ENCODE results near the gene IRX2. TPM values are rescaled to one million over a fixed set of nuclear protein-coding genes. Genes with fewer than 3 reads are reported as not detected.

Gene IRX2
- polyA plus RNA-seq, 1 donor from 2014 or later: 0.95 TPM

- no peak for TF ChIP-seq EP300 (conservative IDR thresholded peaks at IDR 0.05; ENCODE audit: poor library complexity, severe bottlenecking)
- TF ChIP-seq EZH2 (IDR thresholded peaks at IDR 0.05; ENCODE audit: borderline replicate concordance, insufficient read depth, low read length, poor library complexity, severe bottlenecking): no peak
- TF ChIP-seq POLR2AphosphoS5 (IDR thresholded peaks at IDR 0.05): no peak
- TF ChIP-seq CTCF (IDR thresholded peaks at IDR 0.05; ENCODE audit: poor library complexity, severe bottlenecking): no peak
- no peak for TF ChIP-seq SMC3 (conservative IDR thresholded peaks at IDR 0.05; ENCODE audit: poor library complexity)
- no peak for TF ChIP-seq RAD21 (conservative IDR thresholded peaks at IDR 0.05)
- H3K9me3 ChIP-seq (ENCODE audit: low read length): no peaks in the 10 kb centered on the region
- no peak overlapping the region for H3K27ac ChIP-seq (ENCODE audit: low read length)
- H2AFZ ChIP-seq (ENCODE audit: low read depth, low read length): no peak overlapping the region
- no peaks in the 10 kb centered on the region for H3F3A ChIP-seq (ENCODE audit: insufficient read depth, low read length, poor library complexity, severe bottlenecking)
- no peak overlapping the region for H3K9ac ChIP-seq (ENCODE audit: low read length)
- no peak overlapping the region for H3K4me2 ChIP-seq (ENCODE audit: low read length)
- H4K20me1 ChIP-seq (ENCODE audit: insufficient read depth): no peaks in the 10 kb centered on the region
- peaks cover 45% of the 10 kb centered on the region for H3K27me3 ChIP-seq (ENCODE audit: insufficient read depth, low read depth, low read length)
- no peaks in the 10 kb centered on the region for H3K36me3 ChIP-seq (ENCODE audit: insufficient read depth, low read length)
- H3K79me2 ChIP-seq (replicated peaks; ENCODE audit: insufficient read depth, low read length): no peaks in the 10 kb centered on the region
- H3K4me3 ChIP-seq (ENCODE audit: low read length): no peak overlapping the region
- H3K9me2 ChIP-seq (ENCODE audit: insufficient read depth, low read length): no peaks in the 10 kb centered on the region
These were observed 8.4 kb upstream of the IRX2 start for GRCh38 chr5:2759696-2760461.

GRCh38 chr5:2759091-2759490, 7.6 kb upstream of the IRX2 start:
- peaks cover 53% of the 10 kb centered on the region for H3K27me3 ChIP-seq (ENCODE audit: insufficient read depth, low read depth, low read length)
- H3K4me2 ChIP-seq (ENCODE audit: low read length): no peak overlapping the region

More at GRCh38 chr5:2759091-2759490, 7.6 kb upstream of the IRX2 start:
- Histone ChIP-seq H3K9ac (ENCODE audit: low read length) (no peak overlapping the region), H2AFZ (ENCODE audit: low read depth, low read length) (no peak overlapping the region), H3K36me3 (ENCODE audit: insufficient read depth, low read length) (no peaks in the 10 kb centered on the region), H3K9me3 (ENCODE audit: low read length) (no peaks in the 10 kb centered on the region), H3F3A (ENCODE audit: insufficient read depth, low read length, poor library complexity, severe bottlenecking) (no peaks in the 10 kb centered on the region), H3K79me2 (replicated peaks; ENCODE audit: insufficient read depth, low read length) (no peaks in the 10 kb centered on the region), H3K9me2 (ENCODE audit: insufficient read depth, low read length) (no peaks in the 10 kb centered on the region), H3K27ac (ENCODE audit: low read length) (no peak overlapping the region), H3K4me3 (ENCODE audit: low read length) (no peak overlapping the region), H4K20me1 (ENCODE audit: insufficient read depth) (no peaks in the 10 kb centered on the region)
- no peak for TF ChIP-seq EP300 (conservative IDR thresholded peaks at IDR 0.05; ENCODE audit: poor library complexity, severe bottlenecking)
- no peak for TF ChIP-seq SMC3 (conservative IDR thresholded peaks at IDR 0.05; ENCODE audit: poor library complexity)
- TF ChIP-seq TAF1 (IDR thresholded peaks at IDR 0.05; ENCODE audit: low read depth): no peak
- no peak for TF ChIP-seq RAD21 (conservative IDR thresholded peaks at IDR 0.05)
- no peak for TF ChIP-seq EZH2 (IDR thresholded peaks at IDR 0.05; ENCODE audit: borderline replicate concordance, insufficient read depth, low read length, poor library complexity, severe bottlenecking)
- TF ChIP-seq REST (IDR thresholded peaks at IDR 0.05; ENCODE audit: borderline replicate concordance): no peak
- no peak for TF ChIP-seq MXI1 (conservative IDR thresholded peaks at IDR 0.05; ENCODE audit: poor library complexity, severe bottlenecking)
- no peak for TF ChIP-seq POLR2AphosphoS5 (IDR thresholded peaks at IDR 0.05)
- TF ChIP-seq CTCF (IDR thresholded peaks at IDR 0.05; ENCODE audit: poor library complexity, severe bottlenecking): no peak

Data from neural cell (in vitro differentiated cells).